ENCODE measurements around the gene GLCCI1. TPM values are rescaled to one million over a fixed set of nuclear protein-coding genes. Genes with fewer than 3 reads are reported as not detected.
"Not testable (repeated sequence)": the region's sequence is repeated elsewhere in the genome, so short reads cannot be mapped to it uniquely, and the experiment has no call there.

Gene GLCCI1
- total and polyA plus RNA-seq, 12 donors, result 0.75 to 13.0 (median 6.6) TPM

- ATAC-seq, result no peak
- DNase-seq, result no peak
- Histone ChIP-seq H3K9me3 (no peaks in the 10 kb centered on the region), H3K27me3 (no peaks in the 10 kb centered on the region), H3K4me1 (no peaks in the 10 kb centered on the region), H3K36me3 (peaks cover 0 to 6% (median 0%) of the 10 kb centered on the region in 9 donors), H3K27ac (no peak overlapping the region), H3K4me3 (no peak overlapping the region)
- no peak for TF ChIP-seq CTCF (IDR thresholded peaks at IDR 0.05)
- 70 to 88% methylated on average over 2 of the region's 2 CpGs for WGBS, 2 donors
- intact Hi-C loops (cut with DNase I), result no loop called here
Observed at GRCh38 chr7:8092140-8092539, 123.5 kb downstream of the GLCCI1 start.

DNA sequence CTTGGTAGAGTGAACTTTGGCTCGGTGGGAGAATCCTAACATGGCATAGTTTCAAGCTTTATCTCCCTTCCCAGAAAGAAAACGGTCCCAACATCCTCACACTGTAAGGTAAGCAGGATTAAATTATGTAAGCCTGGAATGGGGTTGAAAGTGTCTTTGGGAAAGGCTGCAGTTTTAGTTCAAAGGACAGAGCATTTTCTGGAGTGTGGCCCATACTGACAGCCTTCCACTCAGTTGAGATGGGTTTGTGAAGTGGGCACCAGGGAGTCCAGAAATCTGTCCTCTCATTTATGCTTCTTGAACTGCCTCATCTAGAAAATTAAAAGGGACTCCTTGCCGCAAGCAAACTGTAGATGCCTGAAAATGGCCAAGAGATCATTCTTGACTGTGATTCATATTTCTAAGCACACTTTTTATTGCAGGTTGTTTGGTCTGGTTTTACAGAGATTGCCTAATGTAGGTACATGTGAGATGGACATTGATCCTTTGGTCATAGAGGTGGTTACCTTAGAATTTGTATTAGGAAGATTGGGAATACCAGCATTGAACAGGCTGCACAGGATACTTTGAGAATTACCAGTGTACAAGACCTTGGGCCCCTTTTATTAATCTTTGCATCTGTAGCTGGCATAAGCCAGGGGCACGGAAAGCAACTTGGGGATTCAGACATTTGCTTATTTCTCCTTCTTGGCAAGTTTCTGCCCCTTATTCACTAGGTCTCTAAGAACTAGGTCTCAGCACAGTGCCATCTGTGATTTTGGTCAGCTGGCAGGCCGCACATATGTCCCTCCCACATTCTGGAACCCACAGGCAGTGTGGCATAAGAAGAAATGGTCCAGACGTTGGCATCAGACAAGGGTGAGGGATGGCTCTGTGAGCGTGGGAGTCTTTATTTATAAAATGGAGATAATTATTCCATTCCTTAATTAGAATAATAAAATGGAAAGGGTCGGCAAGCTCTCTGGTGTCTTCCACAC, 125.9 kb downstream of the GLCCI1 start:
- Histone ChIP-seq H3K27ac (no peak overlapping the region), H3K36me3 (no peaks in the 10 kb centered on the region), H3K4me3 (no peak overlapping the region), H3K9me3 (peaks cover 0 to 3% (median 0%) of the 10 kb centered on the region in 11 donors), H3K27me3 (no peaks in the 10 kb centered on the region), H3K4me1 (no peaks in the 10 kb centered on the region)
- intact Hi-C loops (cut with DNase I), result no loop called here
- ATAC-seq (no peak), DNase-seq (no peak)
- TF ChIP-seq CTCF (IDR thresholded peaks at IDR 0.05), result no peak
- WGBS, 2 donors, result 88 to 93% methylated on average over 8 of the region's 8 CpGs

DNA sequence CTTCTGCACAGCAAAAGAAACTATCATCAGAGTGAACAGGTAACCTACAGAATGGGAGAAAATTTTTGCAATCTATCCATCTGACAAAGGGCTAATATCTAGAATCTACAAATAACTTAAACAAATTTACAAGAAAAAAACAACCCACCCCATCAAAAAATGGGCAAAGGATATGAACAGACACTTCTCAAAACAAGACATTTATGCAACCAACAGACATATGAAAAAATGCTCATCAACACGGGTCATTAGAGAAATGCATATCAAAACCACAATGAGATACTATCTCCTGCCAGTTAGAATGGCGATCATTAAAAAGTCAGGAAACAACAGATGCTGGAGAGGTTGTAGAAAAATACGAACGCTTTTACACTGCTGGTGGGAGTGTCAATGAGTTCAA, 132.7 kb downstream of the GLCCI1 start:
- ATAC-seq; H3K27me3 ChIP-seq; H3K4me3 ChIP-seq; H3K4me1 ChIP-seq; H3K27ac ChIP-seq; H3K36me3 ChIP-seq; DNase-seq; intact Hi-C loops (cut with DNase I): not testable (repeated sequence)
- peaks cover 0 to 28% (median 0%) of the 10 kb centered on the region in 11 donors for H3K9me3 ChIP-seq
- 92 to 95% methylated on average over 4 of the region's 4 CpGs for WGBS, 2 donors

DNA sequence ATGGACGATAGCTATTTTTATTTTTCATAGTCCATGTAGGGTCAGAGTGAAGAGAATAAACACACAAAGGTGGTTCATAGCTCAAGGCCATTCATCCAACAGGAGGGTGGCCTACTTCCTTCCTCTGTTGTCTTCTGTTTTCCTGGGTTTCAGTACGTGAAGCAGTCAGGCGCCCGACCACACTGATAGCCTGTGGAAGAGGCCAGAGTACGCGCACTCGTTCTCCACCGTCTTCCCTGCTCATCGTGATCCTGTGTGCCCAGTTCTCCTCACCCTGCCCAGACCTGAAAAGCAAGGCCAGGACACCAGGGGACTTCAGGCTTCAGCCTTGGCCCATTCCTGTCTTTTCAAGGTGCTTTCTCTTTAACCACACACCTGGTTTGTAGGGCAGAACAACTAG, 134.7 kb downstream of the GLCCI1 start:
- WGBS, 2 donors, result 79 to 83% methylated on average over 9 of the region's 9 CpGs

More for the DNA sequence above, 134.7 kb downstream of the GLCCI1 start:
- H3K36me3 ChIP-seq, result no peaks in the 10 kb centered on the region
- H3K4me1 ChIP-seq, result no peaks in the 10 kb centered on the region
- H3K4me3 ChIP-seq, result no peak overlapping the region
- peaks cover 0 to 27% (median 0%) of the 10 kb centered on the region in 11 donors for H3K9me3 ChIP-seq
- ATAC-seq (no peak), DNase-seq (no peak)
- H3K27ac ChIP-seq, result no peak overlapping the region
- no peak for TF ChIP-seq CTCF (IDR thresholded peaks at IDR 0.05)
- intact Hi-C loops (cut with DNase I), result no loop called here
- H3K27me3 ChIP-seq, result no peaks in the 10 kb centered on the region

Data from heart right ventricle (tissue), 16 donors.